ENCODE measurements around the gene ENPEP.
A peak's percentile ranks its signal among the peaks of the same experiment; 100 is the strongest.
"Not testable (repeated sequence)": the region's sequence is repeated elsewhere in the genome, so short reads cannot be mapped to it uniquely, and the experiment has no call there.

ENPEP gene

DNA sequence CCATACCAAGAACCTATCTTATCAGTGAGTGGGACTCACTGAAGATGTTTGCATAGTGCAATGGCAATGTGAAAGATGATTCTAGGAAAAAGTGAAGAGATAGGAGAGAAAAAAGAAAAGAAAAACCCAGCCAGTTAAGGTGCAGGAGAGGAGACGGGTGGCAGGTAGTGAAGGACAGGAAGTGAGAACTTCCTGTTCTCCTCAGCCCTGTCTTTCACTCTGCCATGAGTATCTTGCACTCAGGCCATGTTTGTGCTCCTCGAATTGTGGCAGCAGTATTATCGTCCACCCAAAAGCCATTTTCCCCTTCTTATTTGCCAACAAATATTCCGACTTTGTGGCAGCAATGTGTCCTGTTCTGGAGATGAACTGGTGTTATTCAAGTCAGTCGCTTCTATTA lies 8.6 kb upstream of the ENPEP start:
- Histone ChIP-seq H3K27me3 (ENCODE audit: control insufficient read depth, insufficient read depth, low read length) (no peaks in the 10 kb centered on the region), H3K4me2 (ENCODE audit: low read length) (no peak overlapping the region), H3K4me3 (ENCODE audit: low read length) (no peak overlapping the region), H3K9me3 (replicated peaks; ENCODE audit: low read length) (peaks cover 5% of the 10 kb centered on the region), H3K36me3 (ENCODE audit: insufficient read depth, low read length) (no peaks in the 10 kb centered on the region), H3K4me1 (ENCODE audit: control insufficient read depth, insufficient read depth, low read length) (no peaks in the 10 kb centered on the region), H3K9ac (ENCODE audit: low read depth, low read length) (no peak overlapping the region)

GRCh38 chr4:110472583-110473329 lies 3.2 kb upstream of the ENPEP start:
- Histone ChIP-seq H3K4me2 (ENCODE audit: low read length) (no peak overlapping the region), H3K27me3 (ENCODE audit: control insufficient read depth, insufficient read depth, low read length) (no peaks in the 10 kb centered on the region), H3K9ac (ENCODE audit: low read depth, low read length) (no peak overlapping the region), H3K9me3 (replicated peaks; ENCODE audit: low read length) (peaks cover 5% of the 10 kb centered on the region), H3K4me3 (ENCODE audit: low read length) (no peak overlapping the region), H3K36me3 (ENCODE audit: insufficient read depth, low read length) (no peaks in the 10 kb centered on the region), H3K4me1 (ENCODE audit: control insufficient read depth, insufficient read depth, low read length) (peaks cover 4% of the 10 kb centered on the region)

- no peak overlapping the region for H3K4me3 ChIP-seq (ENCODE audit: low read length)
- no peak overlapping the region for H3K4me2 ChIP-seq (ENCODE audit: low read length)
- peaks cover under 1% of the 10 kb centered on the region for H3K9me3 ChIP-seq (replicated peaks; ENCODE audit: low read length)
- H3K4me1 ChIP-seq (ENCODE audit: control insufficient read depth, insufficient read depth, low read length), result peaks cover 4% of the 10 kb centered on the region
- no peaks in the 10 kb centered on the region for H3K27me3 ChIP-seq (ENCODE audit: control insufficient read depth, insufficient read depth, low read length)
- no peaks in the 10 kb centered on the region for H3K36me3 ChIP-seq (ENCODE audit: insufficient read depth, low read length)
- no peak overlapping the region for H3K9ac ChIP-seq (ENCODE audit: low read depth, low read length)
Observed at GRCh38 chr4:110474481-110474880, 1.5 kb upstream of the ENPEP start.

- H3K4me3 ChIP-seq (ENCODE audit: low read length); H3K27me3 ChIP-seq (ENCODE audit: control insufficient read depth, insufficient read depth, low read length); H3K4me1 ChIP-seq (ENCODE audit: control insufficient read depth, insufficient read depth, low read length); H3K9me3 ChIP-seq (replicated peaks; ENCODE audit: low read length); H3K36me3 ChIP-seq (ENCODE audit: insufficient read depth, low read length); H3K4me2 ChIP-seq (ENCODE audit: low read length); H3K9ac ChIP-seq (ENCODE audit: low read depth, low read length): not testable (repeated sequence)
Observed at GRCh38 chr4:110475080-110475479, 875 bp upstream of the ENPEP start.

DNA sequence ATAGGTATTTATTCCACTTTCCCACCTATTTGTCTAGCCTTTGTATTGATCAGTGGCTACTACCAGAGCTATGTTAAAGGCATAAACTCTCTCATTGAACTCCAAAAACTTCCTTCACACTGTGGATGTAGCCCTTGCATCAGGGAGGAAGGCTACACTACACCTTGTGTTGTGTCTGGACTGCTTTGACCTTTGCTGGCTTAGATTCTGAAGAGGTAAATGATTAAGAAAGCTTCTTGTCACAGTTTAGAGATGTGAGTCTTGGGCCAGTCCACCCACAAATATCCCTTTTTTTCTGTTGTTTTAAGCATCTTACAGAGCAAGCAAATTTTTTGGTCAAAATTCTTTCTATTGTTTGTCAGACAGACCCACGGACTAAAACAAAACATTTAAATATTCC lies 1.9 kb downstream of the ENPEP start:
- no peaks in the 10 kb centered on the region for H3K27me3 ChIP-seq (ENCODE audit: control insufficient read depth, insufficient read depth, low read length)
- no peak overlapping the region for H3K4me2 ChIP-seq (ENCODE audit: low read length)
- H3K36me3 ChIP-seq (ENCODE audit: insufficient read depth, low read length), result no peaks in the 10 kb centered on the region
- no peak overlapping the region for H3K4me3 ChIP-seq (ENCODE audit: low read length)
- H3K9me3 ChIP-seq (replicated peaks; ENCODE audit: low read length), result no peaks in the 10 kb centered on the region
- H3K9ac ChIP-seq (ENCODE audit: low read depth, low read length), result no peak overlapping the region
- H3K4me1 ChIP-seq (ENCODE audit: control insufficient read depth, insufficient read depth, low read length), result peaks cover 10% of the 10 kb centered on the region

- no peaks in the 10 kb centered on the region for H3K36me3 ChIP-seq (ENCODE audit: insufficient read depth, low read length)
- H3K9me3 ChIP-seq (replicated peaks; ENCODE audit: low read length), result no peaks in the 10 kb centered on the region
- H3K4me2 ChIP-seq (ENCODE audit: low read length), result no peak overlapping the region
- no peak overlapping the region for H3K9ac ChIP-seq (ENCODE audit: low read depth, low read length)
- no peaks in the 10 kb centered on the region for H3K27me3 ChIP-seq (ENCODE audit: control insufficient read depth, insufficient read depth, low read length)
- peaks cover 10% of the 10 kb centered on the region for H3K4me1 ChIP-seq (ENCODE audit: control insufficient read depth, insufficient read depth, low read length)
- no peak overlapping the region for H3K4me3 ChIP-seq (ENCODE audit: low read length)
Observed at GRCh38 chr4:110480031-110480549, 4.1 kb downstream of the ENPEP start.

GRCh38 chr4:110480746-110481271 lies 4.9 kb downstream of the ENPEP start:
- H3K9me3 ChIP-seq (replicated peaks; ENCODE audit: low read length), result no peaks in the 10 kb centered on the region
- H3K9ac ChIP-seq (ENCODE audit: low read depth, low read length), result no peak overlapping the region
- peaks cover 14% of the 10 kb centered on the region for H3K4me1 ChIP-seq (ENCODE audit: control insufficient read depth, insufficient read depth, low read length)
- H3K4me2 ChIP-seq (ENCODE audit: low read length), result no peak overlapping the region
- H3K27me3 ChIP-seq (ENCODE audit: control insufficient read depth, insufficient read depth, low read length), result no peaks in the 10 kb centered on the region
- H3K4me3 ChIP-seq (ENCODE audit: low read length), result no peak overlapping the region
- H3K36me3 ChIP-seq (ENCODE audit: insufficient read depth, low read length), result no peaks in the 10 kb centered on the region

DNA sequence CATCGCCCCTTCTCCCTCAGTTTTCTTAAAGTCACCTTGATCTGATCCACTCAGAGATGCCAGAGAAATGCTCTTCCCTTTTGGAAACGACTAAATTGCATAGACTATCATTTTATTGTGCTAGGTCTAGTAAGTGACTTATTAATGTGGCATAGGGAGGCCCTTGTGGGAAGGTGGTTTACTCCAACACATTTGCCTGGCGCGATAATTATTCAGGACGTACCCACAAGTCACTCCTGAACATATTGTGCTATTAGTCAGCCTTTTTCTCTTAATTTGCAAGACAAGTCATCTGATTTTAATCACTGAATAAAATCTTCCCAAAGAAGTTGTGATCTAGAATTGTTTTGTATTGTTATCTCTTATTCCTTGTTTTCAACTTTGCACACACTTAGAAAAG lies 7.6 kb downstream of the ENPEP start:
- Histone ChIP-seq H3K4me2 (ENCODE audit: low read length) (no peak overlapping the region), H3K36me3 (ENCODE audit: insufficient read depth, low read length) (no peaks in the 10 kb centered on the region)

DNA sequence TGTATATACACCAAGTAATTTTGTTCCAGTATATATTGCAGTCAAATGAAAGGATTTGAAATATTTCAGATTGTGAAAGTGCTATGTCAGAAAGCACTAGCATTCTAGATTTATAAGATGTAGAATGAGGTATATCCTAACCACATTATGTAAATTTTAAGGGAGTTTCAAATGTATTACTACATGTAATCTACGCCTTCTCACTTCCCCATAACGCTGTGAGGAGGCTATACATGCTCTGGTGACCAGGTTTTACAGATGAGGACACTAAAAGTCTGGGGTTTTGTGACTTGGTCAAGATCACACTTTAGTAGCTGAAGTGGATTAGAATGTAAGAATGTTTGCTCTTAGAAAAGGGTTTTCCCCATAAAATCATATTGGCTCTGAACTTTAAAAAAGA lies 8.1 kb downstream of the ENPEP start:
- Histone ChIP-seq H3K9ac (ENCODE audit: low read depth, low read length) (no peak overlapping the region), H3K4me1 (ENCODE audit: control insufficient read depth, insufficient read depth, low read length) (peaks cover 25% of the 10 kb centered on the region), H3K27me3 (ENCODE audit: control insufficient read depth, insufficient read depth, low read length) (no peaks in the 10 kb centered on the region), H3K4me2 (ENCODE audit: low read length) (no peak overlapping the region), H3K36me3 (ENCODE audit: insufficient read depth, low read length) (no peaks in the 10 kb centered on the region), H3K4me3 (ENCODE audit: low read length) (no peak overlapping the region), H3K9me3 (replicated peaks; ENCODE audit: low read length) (no peaks in the 10 kb centered on the region)

More for the DNA sequence above, 7.6 kb downstream of the ENPEP start:
- Histone ChIP-seq H3K4me1 (ENCODE audit: control insufficient read depth, insufficient read depth, low read length) (peaks cover 23% of the 10 kb centered on the region), H3K9ac (ENCODE audit: low read depth, low read length) (no peak overlapping the region), H3K27me3 (ENCODE audit: control insufficient read depth, insufficient read depth, low read length) (no peaks in the 10 kb centered on the region), H3K4me3 (ENCODE audit: low read length) (no peak overlapping the region), H3K9me3 (replicated peaks; ENCODE audit: low read length) (no peaks in the 10 kb centered on the region)

DNA sequence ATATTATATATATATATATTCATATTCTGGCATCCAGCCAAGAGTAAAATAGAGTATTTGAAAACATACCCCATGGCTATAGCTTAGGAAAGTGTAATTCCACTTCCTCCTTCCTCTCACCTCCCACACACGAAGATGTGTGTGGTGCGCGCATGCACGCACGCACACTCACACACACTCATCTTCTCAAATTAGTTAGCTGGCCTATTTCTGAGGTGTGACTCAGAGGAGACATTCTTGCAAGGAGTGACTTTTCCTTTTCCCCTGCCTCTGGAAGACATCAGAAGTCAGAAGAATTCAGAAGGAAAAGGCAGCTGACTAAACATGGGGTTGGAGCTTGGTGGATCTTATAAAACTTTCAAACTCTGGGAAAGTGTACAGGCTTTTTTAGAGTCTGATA lies 8.8 kb downstream of the ENPEP start:
- Histone ChIP-seq H3K9me3 (replicated peaks; ENCODE audit: low read length) (no peaks in the 10 kb centered on the region), H3K4me1 (ENCODE audit: control insufficient read depth, insufficient read depth, low read length) (peaks cover 25% of the 10 kb centered on the region), H3K36me3 (ENCODE audit: insufficient read depth, low read length) (no peaks in the 10 kb centered on the region), H3K4me2 (ENCODE audit: low read length) (peak overlapping the region; percentile 16), H3K9ac (ENCODE audit: low read depth, low read length) (peak overlapping the region; percentile 17), H3K27me3 (ENCODE audit: control insufficient read depth, insufficient read depth, low read length) (no peaks in the 10 kb centered on the region), H3K4me3 (ENCODE audit: low read length) (no peak overlapping the region)

DNA sequence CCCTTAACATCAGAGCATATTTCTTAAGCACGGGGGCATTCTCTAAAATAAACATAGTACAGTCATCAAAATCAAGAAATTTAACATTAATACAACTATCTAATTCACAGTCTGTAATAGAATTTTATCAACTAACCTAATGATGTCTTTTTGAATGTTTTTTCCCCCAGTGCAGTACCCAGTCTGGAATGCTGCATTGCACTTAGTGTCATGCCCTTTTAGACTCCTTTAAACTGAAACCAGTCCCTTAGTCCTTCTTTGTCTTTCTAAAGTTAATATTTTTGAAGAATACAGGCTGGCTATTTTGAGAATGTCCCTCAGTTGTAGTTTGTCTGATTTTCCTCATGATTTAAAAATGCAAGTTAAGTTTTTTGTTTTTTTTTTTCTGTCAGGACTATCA lies 9.5 kb downstream of the ENPEP start:
- Histone ChIP-seq H3K4me2 (ENCODE audit: low read length) (peak overlapping the region; percentile 16), H3K9me3 (replicated peaks; ENCODE audit: low read length) (no peaks in the 10 kb centered on the region), H3K27me3 (ENCODE audit: control insufficient read depth, insufficient read depth, low read length) (no peaks in the 10 kb centered on the region), H3K4me3 (ENCODE audit: low read length) (no peak overlapping the region), H3K36me3 (ENCODE audit: insufficient read depth, low read length) (no peaks in the 10 kb centered on the region), H3K9ac (ENCODE audit: low read depth, low read length) (peak overlapping the region; percentile 17), H3K4me1 (ENCODE audit: control insufficient read depth, insufficient read depth, low read length) (peaks cover 22% of the 10 kb centered on the region)

DNA sequence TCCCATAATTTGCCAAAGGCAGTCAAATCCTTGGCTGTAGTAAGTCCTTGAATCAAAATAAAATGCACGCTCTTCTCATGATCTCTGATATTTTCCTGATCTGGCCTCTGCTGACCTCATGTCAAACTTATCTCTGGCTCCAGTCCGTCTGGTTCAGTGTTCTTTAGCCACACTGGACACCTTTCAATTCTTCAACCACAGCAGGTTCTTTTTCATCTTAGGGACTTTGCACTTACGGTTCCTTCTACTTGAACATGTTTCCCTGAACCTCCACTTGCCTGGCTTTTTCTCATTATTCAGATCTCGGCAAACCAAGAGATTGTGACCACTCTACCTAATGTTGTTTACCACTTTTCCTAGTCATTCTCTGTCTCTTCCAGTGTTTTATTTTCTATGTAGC lies 10.3 kb downstream of the ENPEP start:
- Histone ChIP-seq H3K4me3 (ENCODE audit: low read length) (no peak overlapping the region), H3K4me1 (ENCODE audit: control insufficient read depth, insufficient read depth, low read length) (peaks cover 18% of the 10 kb centered on the region), H3K27me3 (ENCODE audit: control insufficient read depth, insufficient read depth, low read length) (no peaks in the 10 kb centered on the region), H3K9ac (ENCODE audit: low read depth, low read length) (no peak overlapping the region), H3K4me2 (ENCODE audit: low read length) (no peak overlapping the region), H3K9me3 (replicated peaks; ENCODE audit: low read length) (no peaks in the 10 kb centered on the region), H3K36me3 (ENCODE audit: insufficient read depth, low read length) (no peaks in the 10 kb centered on the region)
